ENCODE measurements around the gene ESRP2.

ESRP2 gene

GRCh38 chr16:68235887-68236136 is at the start of gene ESRP2:
Gene ESRP2 (minus strand): TSS chr16:68236127. CDS start chr16:68236045, 82 bp downstream.
- H3K27ac Mint-ChIP-seq: peak within 1 kb of the TSS; percentile 94
- H3K36me3 Mint-ChIP-seq: peaks cover 33% of the 10 kb centered on the region
- peak within 1 kb of the TSS; percentile 98 for H3K4me3 Mint-ChIP-seq
- DNase-seq (ENCODE audit: low spot score in 2 of 2) (no peak), ATAC-seq (no peak)
- no peaks in the 10 kb centered on the region for H3K9me3 Mint-ChIP-seq
- peaks cover 46% of the 10 kb centered on the region for H3K4me1 Mint-ChIP-seq

DNA sequence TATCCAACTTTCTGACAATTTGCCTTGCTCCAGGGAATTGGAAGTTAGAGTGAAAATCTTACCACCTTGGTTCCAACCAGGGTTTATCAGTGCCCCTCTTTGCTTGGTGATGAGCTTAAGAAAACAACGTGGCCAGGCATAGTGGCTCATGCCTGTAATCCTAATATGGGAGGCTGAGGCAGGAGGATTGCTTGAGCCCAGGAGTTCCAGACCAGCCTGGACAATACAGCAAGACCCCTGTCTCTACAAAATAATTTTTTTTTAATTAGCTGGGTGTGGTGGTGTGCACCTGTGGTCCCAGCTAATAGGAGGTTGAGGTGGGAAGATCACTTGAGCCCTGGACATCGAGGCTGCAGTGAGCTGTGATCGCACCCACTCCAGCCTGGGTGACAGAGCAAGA is 49.8 kb upstream of the ESRP2 start:
- Mint-ChIP-seq H3K4me1 (peaks cover 86% of the 10 kb centered on the region), H3K4me3 (peak overlapping the region; percentile 57), H3K36me3 (peaks cover 86% of the 10 kb centered on the region), H3K9me3 (no peaks in the 10 kb centered on the region), H3K27ac (peak overlapping the region; percentile 84)
- no peak for DNase-seq (ENCODE audit: low spot score in 2 of 2)
- ATAC-seq: no peak

GRCh38 chr16:68284847-68285246 is 48.9 kb upstream of the ESRP2 start:
- Mint-ChIP-seq H3K4me1 (peaks cover 81% of the 10 kb centered on the region), H3K27ac (peak overlapping the region; percentile 84), H3K4me3 (peak overlapping the region; percentile 57), H3K9me3 (no peaks in the 10 kb centered on the region), H3K36me3 (peaks cover 86% of the 10 kb centered on the region)
- no peak for DNase-seq (ENCODE audit: low spot score in 2 of 2)
- ATAC-seq: no peak

DNA sequence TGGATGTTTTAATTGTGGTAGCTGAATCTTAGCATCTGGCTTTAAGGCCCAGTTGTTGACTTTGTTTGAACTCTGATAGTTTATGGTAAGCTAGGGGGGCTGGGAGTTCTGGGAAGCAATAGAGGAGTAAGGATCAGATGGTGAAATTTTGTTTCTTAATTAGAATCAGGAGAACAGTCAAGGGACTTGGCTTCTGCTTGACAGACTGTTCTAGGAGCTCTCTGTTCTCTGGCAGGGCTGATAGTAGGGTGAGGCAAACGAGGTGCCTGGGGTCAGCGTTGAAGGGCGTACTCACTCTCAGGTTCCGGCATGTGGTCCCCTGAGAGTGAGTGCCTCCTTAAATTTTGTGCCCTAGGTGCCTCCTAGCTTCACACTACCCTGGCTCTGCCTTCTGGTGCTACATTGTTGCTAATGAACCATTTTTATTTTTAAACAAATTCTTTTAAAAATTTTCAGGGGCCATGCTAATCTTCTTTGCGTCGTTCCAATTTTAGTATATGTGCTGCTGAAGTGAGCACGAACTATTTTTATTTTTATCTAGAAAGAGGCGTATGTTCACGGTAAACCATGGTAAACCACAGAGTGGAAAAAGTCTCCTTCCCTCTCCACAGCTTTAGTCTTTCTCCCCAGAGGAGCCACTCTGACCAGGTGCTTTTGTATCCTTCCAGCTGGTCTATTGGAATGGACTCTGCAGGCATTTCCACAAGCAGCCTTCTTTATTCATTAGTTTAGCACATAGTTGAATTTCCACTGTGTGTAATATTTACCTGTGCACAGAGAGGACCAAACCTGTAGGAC is 48.1 kb upstream of the ESRP2 start:
- Mint-ChIP-seq H3K4me1 (peaks cover 76% of the 10 kb centered on the region), H3K27ac (peak overlapping the region; percentile 84), H3K36me3 (peaks cover 86% of the 10 kb centered on the region), H3K9me3 (no peaks in the 10 kb centered on the region), H3K4me3 (peak overlapping the region; percentile 57)
- DNase-seq (ENCODE audit: low spot score in 2 of 2): no peak
- ATAC-seq: peak; percentile 58

DNA sequence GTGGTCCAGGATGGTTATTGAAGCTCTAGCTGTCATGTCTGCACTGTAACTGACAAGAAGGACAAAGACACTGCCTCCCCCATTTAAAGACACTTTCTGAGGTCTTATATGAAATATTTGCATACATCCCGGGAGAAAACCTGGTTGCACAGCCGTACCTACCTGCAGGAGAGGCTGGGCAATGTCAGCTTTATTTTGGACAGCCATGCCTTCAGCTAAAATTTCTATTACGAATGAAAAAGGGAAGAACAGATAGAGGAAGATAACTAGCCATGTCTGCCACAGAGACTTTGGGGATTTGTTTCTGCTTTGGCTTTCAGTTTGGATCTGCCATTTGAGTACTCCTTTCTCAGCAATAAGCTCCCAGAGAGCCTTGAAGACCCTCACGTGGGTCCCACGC is 47.4 kb upstream of the ESRP2 start:
- H3K36me3 Mint-ChIP-seq: peaks cover 83% of the 10 kb centered on the region
- peak overlapping the region; percentile 84 for H3K27ac Mint-ChIP-seq
- peak overlapping the region; percentile 57 for H3K4me3 Mint-ChIP-seq
- peaks cover 76% of the 10 kb centered on the region for H3K4me1 Mint-ChIP-seq
- no peaks in the 10 kb centered on the region for H3K9me3 Mint-ChIP-seq
- DNase-seq (ENCODE audit: low spot score in 2 of 2): no peak
- ATAC-seq: no peak

DNA sequence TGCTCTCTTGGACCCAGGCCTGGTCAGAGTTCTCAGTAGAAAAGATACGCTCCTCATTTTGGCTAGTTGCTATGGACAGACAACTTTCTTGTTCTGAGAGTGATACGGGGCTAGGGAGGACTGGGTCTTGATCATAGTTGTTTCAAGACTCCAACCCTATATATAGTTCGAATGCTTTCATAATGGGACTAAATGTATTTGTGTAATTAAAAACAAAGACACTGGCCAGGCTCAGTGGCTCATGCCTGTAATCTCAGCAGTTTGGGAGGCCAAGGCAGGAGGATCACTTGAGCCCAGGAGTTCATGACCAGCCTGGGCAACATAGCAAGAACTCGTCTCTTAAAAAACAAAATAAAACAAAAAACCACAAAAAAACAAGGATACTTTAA is 46.1 kb upstream of the ESRP2 start:
- no peak for ATAC-seq
- H3K27ac Mint-ChIP-seq: peak overlapping the region; percentile 88
- peak overlapping the region; percentile 2 for H3K4me3 Mint-ChIP-seq
- no peaks in the 10 kb centered on the region for H3K9me3 Mint-ChIP-seq
- peaks cover 64% of the 10 kb centered on the region for H3K4me1 Mint-ChIP-seq
- H3K36me3 Mint-ChIP-seq: peaks cover 85% of the 10 kb centered on the region
- DNase-seq (ENCODE audit: low spot score in 2 of 2): no peak

GRCh38 chr16:68281368-68282063 is 45.6 kb upstream of the ESRP2 start:
- Mint-ChIP-seq H3K27ac (peak overlapping the region; percentile 88), H3K36me3 (peaks cover 85% of the 10 kb centered on the region), H3K4me1 (peaks cover 60% of the 10 kb centered on the region), H3K4me3 (peak overlapping the region; percentile 2), H3K9me3 (no peaks in the 10 kb centered on the region)
- ATAC-seq (peak; percentile 49), DNase-seq (ENCODE audit: low spot score in 2 of 2) (no peak)

DNA sequence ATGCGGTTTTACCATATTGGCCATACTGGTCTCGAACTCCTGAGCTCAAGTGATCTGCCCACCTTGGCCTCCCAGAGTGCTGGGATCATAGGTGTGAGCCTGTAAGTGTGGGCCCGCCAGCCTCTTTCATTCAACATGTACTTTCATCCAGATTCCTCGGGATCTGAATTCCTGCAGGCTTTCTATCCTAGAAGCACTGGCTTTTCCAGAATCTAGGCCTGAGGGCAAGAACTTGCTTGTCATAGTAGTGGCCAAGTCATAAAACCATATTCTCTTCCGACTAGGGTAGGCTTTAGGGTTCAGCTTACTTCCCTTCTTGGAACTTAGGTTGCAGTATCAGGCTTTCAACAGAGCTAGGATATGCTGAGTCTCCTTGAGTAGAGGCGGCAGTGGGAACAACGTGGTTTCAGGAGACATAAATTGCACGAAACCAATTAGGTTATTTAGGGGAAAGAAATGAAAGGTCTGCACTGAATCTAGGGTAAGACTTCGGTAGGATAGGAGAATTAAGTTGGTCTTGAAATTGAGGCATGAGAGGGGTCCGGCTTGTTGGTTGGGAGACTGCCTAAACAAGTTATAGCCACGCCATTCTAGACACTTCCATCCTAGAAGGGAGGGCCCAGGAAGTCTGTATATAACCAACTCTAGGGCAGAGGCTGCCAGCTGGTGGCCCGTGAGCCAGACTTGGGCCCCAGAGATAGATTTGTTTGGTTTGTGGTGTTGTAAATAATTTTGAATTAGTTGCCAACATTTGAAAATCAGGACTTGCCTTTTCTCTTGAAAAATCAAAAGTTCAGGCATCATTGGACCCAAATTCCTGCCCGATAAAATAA is 44.0 kb upstream of the ESRP2 start:
- Mint-ChIP-seq H3K9me3 (no peaks in the 10 kb centered on the region), H3K36me3 (peaks cover 89% of the 10 kb centered on the region), H3K4me1 (peaks cover 60% of the 10 kb centered on the region), H3K4me3 (no peak overlapping the region), H3K27ac (peak overlapping the region; percentile 56)
- ATAC-seq (no peak), DNase-seq (ENCODE audit: low spot score in 2 of 2) (no peak)

GRCh38 chr16:68276223-68276622 is 40.3 kb upstream of the ESRP2 start:
- ATAC-seq (no peak), DNase-seq (ENCODE audit: low spot score in 2 of 2) (no peak)
- peaks cover 62% of the 10 kb centered on the region for H3K4me1 Mint-ChIP-seq
- peaks cover 94% of the 10 kb centered on the region for H3K36me3 Mint-ChIP-seq
- no peaks in the 10 kb centered on the region for H3K9me3 Mint-ChIP-seq
- peak overlapping the region; percentile 40 for H3K4me3 Mint-ChIP-seq
- H3K27ac Mint-ChIP-seq: peak overlapping the region; percentile 91

DNA sequence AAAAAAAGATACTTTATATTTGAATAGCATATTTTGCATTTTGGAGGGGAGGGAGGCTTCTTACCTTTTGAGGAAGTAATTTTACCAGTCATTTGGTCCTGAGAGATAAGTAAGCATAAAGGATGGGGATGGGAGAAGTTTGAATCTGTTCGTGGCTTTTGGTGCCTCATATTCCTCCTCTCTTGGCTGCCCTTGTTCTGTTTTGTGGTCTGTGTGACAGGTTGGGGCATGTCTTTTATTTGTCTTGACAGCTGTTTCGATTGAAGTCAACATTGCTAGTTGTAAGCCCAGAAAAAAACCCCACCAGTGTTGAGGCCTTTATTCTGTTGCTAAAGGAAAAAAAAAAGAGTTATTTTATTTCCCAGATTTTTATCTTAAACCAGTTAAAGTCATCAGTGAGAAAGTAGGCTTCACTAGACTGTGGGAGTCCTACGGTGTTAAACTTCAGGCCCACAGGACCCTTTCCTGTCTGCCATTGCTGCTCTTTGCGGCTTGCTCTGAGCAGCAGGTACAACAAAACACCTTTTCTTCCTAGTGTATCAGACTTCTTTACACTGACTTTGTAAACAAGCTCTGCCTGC is 39.8 kb upstream of the ESRP2 start:
- Mint-ChIP-seq H3K9me3 (no peaks in the 10 kb centered on the region), H3K4me1 (peaks cover 63% of the 10 kb centered on the region), H3K36me3 (peaks cover 94% of the 10 kb centered on the region), H3K4me3 (peak overlapping the region; percentile 40), H3K27ac (peak overlapping the region; percentile 91)
- DNase-seq (ENCODE audit: low spot score in 2 of 2) (no peak), ATAC-seq (peak; percentile 92)

DNA sequence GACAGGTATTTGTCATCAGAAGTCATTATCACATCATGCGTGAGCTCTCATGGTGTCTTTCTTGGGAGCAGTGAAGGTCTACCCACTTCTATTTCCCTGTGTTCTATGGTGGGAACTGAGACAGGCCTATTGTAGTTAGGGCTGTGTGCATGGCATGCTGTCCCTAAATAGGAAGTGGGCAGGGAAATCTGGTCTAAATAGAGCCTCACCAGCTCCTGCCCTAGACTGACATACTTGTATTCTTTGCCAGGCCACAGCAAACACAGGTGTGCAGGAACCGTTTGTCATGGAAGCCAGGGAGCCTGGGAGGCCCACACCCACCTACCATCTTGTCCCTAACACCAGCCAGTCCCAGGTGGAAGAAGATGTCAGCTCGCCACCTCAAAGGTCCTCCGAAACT is 38.5 kb upstream of the ESRP2 start:
- peak overlapping the region; percentile 91 for H3K27ac Mint-ChIP-seq
- H3K4me3 Mint-ChIP-seq: peak overlapping the region; percentile 57
- ATAC-seq (no peak), DNase-seq (ENCODE audit: low spot score in 2 of 2) (no peak)
- H3K4me1 Mint-ChIP-seq: peaks cover 69% of the 10 kb centered on the region
- no peaks in the 10 kb centered on the region for H3K9me3 Mint-ChIP-seq
- H3K36me3 Mint-ChIP-seq: peaks cover 92% of the 10 kb centered on the region

DNA sequence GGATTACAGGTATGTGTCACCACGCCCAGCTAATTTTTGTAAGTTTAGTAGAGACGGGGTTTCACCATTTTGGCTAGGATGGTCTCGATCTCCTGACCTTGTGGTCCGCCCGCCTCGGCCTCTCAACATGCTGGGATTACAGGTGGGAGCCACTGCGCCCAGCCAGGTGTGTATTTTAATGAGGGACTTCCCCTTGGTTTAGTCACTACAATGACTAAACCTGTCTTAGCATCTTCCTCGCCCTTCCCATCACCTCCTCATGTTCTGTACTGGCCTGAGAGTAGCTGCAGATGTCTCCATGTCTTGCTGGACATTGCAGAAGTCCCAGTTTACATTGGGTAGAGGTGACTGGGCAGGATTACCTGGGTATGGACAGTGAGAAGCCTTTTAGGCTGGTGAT is 38.0 kb upstream of the ESRP2 start:
- Mint-ChIP-seq H3K4me1 (peaks cover 75% of the 10 kb centered on the region), H3K4me3 (peak overlapping the region; percentile 57), H3K9me3 (no peaks in the 10 kb centered on the region), H3K36me3 (peaks cover 92% of the 10 kb centered on the region), H3K27ac (peak overlapping the region; percentile 91)
- DNase-seq (ENCODE audit: low spot score in 2 of 2): no peak
- no peak for ATAC-seq

GRCh38 chr16:68273459-68273858 is 37.5 kb upstream of the ESRP2 start:
- no peak for DNase-seq (ENCODE audit: low spot score in 2 of 2)
- Mint-ChIP-seq H3K36me3 (peaks cover 96% of the 10 kb centered on the region), H3K27ac (peak overlapping the region; percentile 91), H3K4me3 (peak overlapping the region; percentile 57), H3K9me3 (no peaks in the 10 kb centered on the region), H3K4me1 (peaks cover 75% of the 10 kb centered on the region)
- ATAC-seq: no peak

DNA sequence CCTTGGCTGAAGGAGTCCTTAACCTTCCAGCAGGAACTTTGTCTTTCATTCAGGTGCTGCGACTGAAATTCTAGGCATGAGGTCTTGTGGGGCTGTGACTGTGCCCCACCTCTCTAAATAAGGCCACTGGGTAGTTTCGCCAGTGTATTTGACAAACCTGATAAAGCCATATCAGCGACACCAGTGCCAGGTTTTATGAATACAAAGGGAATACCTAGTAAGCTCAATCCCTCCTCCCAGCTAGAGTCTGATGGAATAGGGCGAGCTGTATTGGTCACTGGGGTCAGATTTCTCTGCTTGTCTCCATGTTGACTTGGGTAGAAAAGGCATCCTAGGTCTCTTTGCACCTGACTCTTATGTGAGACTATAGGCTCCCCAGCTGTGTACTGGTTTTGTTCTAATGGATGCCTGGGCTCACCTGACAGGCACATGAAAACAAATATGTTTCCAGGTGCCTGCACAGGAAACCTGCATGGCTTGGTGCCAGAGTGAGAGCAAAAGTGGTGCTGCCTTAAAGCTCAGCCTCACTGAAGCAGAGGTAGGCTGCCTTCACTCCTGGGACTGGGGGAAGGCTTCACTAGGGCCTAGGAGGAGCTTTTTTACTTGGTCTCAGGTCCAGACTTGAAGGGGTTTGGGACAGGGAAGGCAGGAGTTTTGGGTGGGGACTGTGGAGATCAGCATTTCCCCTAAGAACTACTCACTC is 36.7 kb upstream of the ESRP2 start:
- peak overlapping the region; percentile 57 for H3K4me3 Mint-ChIP-seq
- ATAC-seq: no peak
- peaks cover 82% of the 10 kb centered on the region for H3K4me1 Mint-ChIP-seq
- H3K27ac Mint-ChIP-seq: peak overlapping the region; percentile 91
- peaks cover 96% of the 10 kb centered on the region for H3K36me3 Mint-ChIP-seq
- no peak for DNase-seq (ENCODE audit: low spot score in 2 of 2)
- no peaks in the 10 kb centered on the region for H3K9me3 Mint-ChIP-seq

DNA sequence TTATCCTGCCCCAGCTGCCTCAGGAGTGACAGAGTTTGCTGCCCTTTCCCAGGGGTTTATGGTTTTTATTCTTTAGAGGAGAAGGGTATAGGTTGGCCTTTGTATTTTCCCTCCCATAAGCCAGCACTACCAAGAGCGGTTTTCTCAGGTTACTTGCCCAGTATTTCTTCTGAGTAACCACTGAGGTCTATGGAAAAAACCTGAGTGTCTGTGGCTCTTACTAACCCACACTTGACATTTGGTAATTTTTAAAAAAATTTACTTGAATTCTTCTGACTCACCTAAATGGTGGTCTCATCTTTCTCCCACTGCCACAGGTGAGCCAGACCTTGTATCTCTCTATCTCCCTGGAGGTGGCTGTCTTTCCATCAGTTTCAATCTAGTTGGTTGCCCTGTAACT is 34.4 kb upstream of the ESRP2 start:
- peak overlapping the region; percentile 34 for H3K4me3 Mint-ChIP-seq
- peak; percentile 81 for ATAC-seq
- peak overlapping the region; percentile 89 for H3K27ac Mint-ChIP-seq
- peaks cover 92% of the 10 kb centered on the region for H3K36me3 Mint-ChIP-seq
- peaks cover 79% of the 10 kb centered on the region for H3K4me1 Mint-ChIP-seq
- no peak for DNase-seq (ENCODE audit: low spot score in 2 of 2)
- no peaks in the 10 kb centered on the region for H3K9me3 Mint-ChIP-seq

Data from stimulated activated effector memory CD8-positive, alpha-beta T cell treated with anti-CD3 and anti-CD28 coated beads, Interleukin-12 subunit alpha, Interleukin-12 subunit beta, amount 100 ng/mL, for 72 hours (primary cell).